IPS-18c (cell line): ENCODE measurements around the gene PLA2G1B.

Experiments
- H3K4me3 ChIP-seq: 2 replicates; pipeline ENCODE4 v1.7.0; 2013; ENCODE audit warnings: low read depth, mild to moderate bottlenecking, low read length, moderate library complexity; ENCODE audit not compliant: insufficient read depth
- H3K9me3 ChIP-seq: one replicate; pipeline ENCODE4 v1.6.1; 2013; ENCODE audit warnings: mild to moderate bottlenecking, low read length, moderate library complexity; ENCODE audit not compliant: control insufficient read depth, insufficient read depth

The PLA2G1B gene

DNA sequence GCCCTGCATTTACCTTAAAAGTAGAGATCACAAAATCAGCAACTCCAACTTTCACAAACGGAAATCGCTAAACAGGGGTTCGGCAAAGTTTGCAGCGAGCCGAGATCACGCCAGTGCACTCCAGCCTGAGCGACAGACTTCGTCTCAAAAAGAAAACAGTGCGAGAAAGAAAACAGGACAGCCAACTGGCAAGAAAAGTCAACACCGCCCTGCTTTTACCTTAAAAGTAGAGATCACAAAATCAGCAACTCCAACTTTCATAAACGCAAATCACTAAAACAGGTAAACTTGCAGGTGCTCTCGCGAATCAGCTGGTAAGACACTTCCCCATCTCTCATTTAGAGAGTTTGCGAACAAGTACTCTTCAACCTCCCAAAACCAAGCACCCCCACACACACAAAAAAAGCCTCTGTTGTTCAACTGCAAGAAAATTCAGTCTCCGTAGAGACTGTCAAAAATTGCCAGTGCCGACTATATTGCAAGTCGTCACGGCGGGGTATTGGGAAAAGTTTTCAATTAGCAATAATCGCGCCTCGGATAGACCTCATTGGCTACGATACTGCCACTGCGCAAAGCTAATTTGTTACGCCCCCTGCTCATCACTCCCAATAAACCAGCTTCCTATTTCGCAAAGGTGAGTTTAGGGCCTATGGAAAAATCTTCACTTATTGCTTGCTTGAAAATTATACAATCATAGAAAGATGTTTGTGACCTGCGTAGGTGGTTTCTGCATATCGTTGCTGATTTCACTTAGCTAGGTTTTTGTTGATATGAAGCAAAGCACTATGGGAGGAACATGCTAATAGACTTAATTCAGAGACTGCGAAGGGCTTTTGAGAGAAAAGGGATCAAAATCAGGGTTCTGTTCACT, 34.7 kb downstream of the PLA2G1B start, which contains the start of gene RNU4-1:
Gene RNU4-1, minus strand, starts transcription at position 577 of the 871 bp plus-strand sequence.
- Histone ChIP-seq H3K4me3 (peak within 1 kb of the TSS; percentile 65), H3K9me3 (peaks cover 2% of the 10 kb centered on the region)

DNA sequence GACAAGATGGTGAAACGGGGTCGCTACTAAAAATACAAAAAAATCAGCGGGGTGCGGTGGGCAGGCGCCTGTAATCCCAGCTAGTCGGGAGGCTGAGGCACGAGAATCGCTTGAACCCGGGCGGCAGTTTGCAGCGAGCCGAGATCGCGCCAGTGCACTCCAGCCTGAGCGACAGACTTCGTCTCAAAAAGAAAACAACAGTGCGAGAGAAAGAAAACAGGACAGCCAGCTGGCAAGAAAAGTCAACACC, 35.2 kb downstream of the PLA2G1B start:
- H3K4me3 ChIP-seq = peak overlapping the region; percentile 65
- H3K9me3 ChIP-seq = peaks cover 2% of the 10 kb centered on the region

DNA sequence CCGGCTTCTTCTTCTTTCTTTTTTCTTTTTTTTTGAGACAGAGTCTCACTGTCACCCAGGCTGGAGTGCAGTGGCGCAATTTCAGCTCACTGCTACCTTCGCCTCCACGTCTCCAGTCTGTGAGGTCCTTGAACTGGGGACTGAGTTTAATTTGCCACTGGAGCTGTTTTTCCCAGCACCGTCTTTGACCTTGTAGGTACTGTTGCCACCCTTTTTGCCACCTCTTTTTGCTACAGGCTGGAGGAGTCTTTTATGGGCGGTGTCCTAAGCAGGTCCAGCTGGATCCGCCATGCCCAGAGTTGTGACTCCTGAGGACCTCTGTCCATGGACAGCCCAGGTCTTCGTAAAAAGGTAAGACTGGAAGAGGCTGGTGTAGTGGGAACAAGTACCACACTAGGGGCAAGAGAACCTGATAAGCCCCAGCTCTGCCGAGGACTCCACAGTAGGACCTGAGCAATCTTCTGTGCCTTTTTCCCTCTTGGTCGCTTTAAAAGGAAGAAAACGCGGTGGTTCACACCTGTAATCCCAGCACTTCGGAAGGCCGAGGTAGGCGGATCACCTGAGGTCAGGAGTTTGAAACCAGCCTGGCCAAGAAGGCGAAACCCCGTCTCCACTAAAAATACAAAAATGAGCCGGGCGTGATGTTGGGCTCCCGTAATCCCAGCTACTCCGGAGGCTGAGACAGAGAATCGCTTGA, 36.8 kb downstream of the PLA2G1B start:
- H3K4me3 ChIP-seq = peak overlapping the region; percentile 6; the same call in 1 of the 2 replicates

DNA sequence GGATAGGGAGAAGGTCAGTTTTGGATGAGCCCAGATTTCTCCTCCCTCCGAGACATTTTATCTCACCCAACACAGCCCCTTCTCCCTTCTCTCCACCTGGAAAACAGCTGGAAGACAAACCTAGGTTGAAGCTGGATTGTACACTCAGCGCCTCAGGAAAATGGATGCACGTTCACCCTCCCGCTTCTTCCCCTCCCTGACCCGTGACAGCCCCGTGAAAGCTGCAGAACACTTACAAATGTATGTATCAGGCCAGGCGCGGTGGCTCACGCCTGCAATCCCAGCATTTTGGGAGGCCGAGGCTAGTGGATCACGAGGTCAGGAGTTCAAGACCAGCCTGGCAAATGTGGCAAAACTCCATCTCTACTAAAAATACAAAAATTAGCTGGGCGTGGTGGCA, 40.1 kb downstream of the PLA2G1B start:
- Histone ChIP-seq H3K4me3 (no peak overlapping the region), H3K9me3 (no peaks in the 10 kb centered on the region)

More for the DNA sequence above, 36.8 kb downstream of the PLA2G1B start:
- peaks cover under 1% of the 10 kb centered on the region for H3K9me3 ChIP-seq

DNA sequence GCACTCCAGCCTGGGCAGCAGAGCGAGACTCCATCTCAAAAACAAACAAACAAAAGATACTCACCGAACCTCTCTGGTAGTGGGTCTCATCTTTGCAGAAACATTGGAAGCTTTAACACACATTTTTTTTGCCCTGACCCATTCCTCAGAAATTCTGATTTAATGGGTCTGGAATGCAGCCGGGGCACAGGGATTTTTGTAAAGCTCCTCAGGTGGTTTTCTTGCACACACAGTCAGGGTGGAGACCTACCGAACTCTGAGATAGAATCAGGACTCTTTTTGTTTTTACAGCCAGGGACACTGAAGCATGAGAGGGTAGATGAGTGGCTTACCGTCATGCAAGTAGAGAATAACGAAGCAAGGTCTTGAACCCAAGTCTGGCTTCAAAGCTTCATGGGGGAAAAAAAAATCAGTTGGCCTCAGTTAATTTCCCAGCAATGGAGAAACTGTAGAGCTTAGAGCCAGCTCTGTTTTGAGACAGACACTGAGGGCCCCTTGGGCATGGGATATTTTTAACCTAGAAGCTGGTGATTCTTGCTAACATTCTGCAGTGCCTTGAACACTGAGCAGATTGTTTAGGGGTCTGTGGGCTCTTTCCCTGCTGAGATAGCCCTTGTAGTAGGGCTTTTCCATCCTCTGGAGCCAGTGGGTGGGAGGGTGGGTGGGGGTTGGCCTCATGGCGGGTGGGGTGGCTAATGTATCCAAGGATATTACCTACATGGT, 40.6 kb downstream of the PLA2G1B start:
- H3K4me3 ChIP-seq = no peak overlapping the region
- no peaks in the 10 kb centered on the region for H3K9me3 ChIP-seq

DNA sequence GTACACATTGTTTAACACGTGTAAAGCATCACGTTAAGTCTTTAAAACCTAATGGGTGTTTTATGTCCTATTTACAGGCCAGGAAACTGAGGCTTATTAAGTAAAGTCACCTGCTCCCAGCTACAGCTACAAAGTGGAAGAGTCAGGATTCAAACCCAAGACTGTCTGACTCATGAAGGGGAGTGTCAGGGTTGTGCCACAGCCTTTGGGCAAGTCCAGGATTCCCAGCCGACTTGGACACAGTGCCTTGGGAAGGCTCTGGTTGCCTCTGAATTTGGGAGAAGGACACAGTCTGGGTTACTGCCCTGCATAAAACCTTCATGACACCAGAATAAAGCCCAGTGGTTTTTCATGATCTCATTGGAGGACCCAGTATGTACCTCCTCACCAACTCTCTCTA, 43.2 kb downstream of the PLA2G1B start:
- Histone ChIP-seq H3K4me3 (no peak overlapping the region), H3K9me3 (no peaks in the 10 kb centered on the region)

DNA sequence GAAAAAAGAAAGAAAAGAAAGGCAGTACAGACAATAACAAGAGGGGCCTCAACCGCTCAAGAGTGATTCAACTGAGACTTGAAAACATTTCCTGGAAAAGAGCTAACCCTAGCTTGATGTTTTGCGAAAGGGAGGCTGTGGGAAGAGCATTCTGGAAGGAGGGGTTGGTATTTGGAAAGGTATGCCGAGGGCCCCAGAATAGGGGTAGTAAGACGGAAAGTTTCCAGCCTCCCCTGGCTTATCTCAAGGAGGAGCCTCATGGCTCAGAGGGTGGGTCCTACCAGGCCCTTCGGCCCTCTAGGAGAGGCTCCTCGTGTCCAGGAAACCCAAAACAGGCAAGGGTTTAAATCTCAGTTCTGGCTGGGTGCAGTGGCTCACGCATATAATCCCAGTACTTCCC, 44.3 kb downstream of the PLA2G1B start:
- Histone ChIP-seq H3K4me3 (no peak overlapping the region), H3K9me3 (peaks cover 7% of the 10 kb centered on the region)

DNA sequence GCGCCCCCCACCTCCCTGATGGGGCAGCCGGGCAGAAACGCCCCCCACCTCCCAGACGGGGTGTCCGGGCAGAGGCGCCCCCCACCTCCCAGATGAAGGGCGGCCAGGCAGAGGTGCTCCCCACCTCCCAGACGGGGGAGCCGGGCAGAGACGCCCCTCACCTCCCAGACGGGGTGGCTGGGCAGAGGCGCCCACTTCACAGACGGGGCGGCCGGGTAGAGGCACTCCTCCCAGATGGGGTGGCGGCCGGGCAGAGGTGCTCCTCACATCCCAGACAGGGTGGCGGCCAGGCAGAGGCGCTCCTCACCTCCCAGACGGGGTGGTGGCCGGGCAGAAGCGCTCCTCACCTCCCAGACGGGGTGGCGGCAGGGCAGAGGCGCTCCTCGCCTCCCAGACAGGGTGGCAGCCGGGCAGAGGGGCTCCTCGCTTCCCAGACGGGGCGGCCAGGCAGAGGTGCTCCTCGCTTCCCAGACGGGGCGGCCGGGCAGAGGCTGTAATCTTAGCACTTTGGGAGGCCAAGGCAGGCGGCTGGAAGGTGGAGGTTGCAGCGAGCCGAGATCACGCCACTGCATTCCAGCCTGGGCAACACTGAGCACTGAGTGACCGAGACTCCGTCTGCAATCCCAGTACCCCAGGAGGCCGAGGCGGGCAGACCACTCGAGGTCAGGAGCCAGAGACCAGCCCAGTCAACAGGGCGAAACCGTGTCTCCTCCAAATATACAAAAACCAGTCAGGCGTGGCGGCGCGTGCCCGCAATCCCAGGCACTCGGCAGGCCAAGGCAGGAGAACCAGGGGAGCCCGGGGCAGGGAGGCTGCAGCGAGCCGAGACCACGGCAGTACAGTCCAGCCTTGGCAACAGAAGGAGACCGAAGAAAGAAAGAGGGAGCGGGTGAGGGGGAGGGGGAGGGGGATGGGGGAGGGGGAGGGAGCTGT, 49.2 kb downstream of the PLA2G1B start:
- H3K9me3 ChIP-seq = peaks cover 9% of the 10 kb centered on the region
- no peak overlapping the region for H3K4me3 ChIP-seq

DNA sequence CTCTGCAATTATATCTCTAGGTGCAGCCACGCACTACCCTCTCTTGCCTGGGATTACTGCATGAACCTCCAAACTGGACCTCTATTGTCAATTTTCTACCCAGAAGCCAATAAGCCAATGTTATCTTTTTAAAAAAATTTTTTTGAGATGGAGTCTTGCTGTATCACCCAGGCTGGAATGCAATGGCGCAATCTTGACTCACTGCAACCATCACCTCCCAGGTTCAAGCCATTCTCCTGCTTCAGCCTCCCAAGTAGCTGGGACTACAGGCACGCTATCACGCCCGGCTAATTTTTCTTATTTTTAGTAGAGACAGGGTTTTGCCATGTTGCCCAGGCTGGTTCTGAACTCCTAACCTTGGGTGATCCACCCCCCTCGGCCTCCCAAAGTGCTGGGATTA, 50.8 kb downstream of the PLA2G1B start:
- Histone ChIP-seq H3K4me3 (no peak overlapping the region), H3K9me3 (peaks cover 9% of the 10 kb centered on the region)
